H1 (cell line): ENCODE results near the gene R3HCC1L. TPM values are rescaled to one million over a fixed set of nuclear protein-coding genes. Genes with fewer than 3 reads are reported as not detected.

Source experiments
- CTCF ChIA-PET: fragments of 300-600 bp; sonication (Branson Sonifier 250); formaldehyde crosslinking; loops from one replicate; lab custom pipeline; 2021; ENCODE audit not compliant: partially characterized antibody; lab: Charles Lee
- POLR2A ChIA-PET: fragments of 300-600 bp; sonication (Branson Sonifier 250); formaldehyde crosslinking; loops from one replicate; lab custom pipeline; 2021; ENCODE audit warnings: inconsistent platforms; ENCODE audit not compliant: partially characterized antibody; lab: Charles Lee
- DNase-seq, 2 experiments: peaks; one replicate each; pipeline versions ENCODE4 v3.0.0 to v3.0.0-alpha.2; 2010 to 2022; ENCODE audit warnings: low spot score in 2 of 2, low read depth in 1 of 2, mixed read lengths in 1 of 2
- FAIRE-seq: peaks from 2 replicates; lab custom pipeline; 2011; peaks lifted over from hg19 to GRCh38; lab: Jason Lieb, UNC
- H2AFZ ChIP-seq: 2 replicates; pipeline ENCODE4 v1.8.1; 2012; ENCODE audit warnings: low read length, inconsistent platforms
- H2AK5ac ChIP-seq: 2 replicates; pipeline ENCODE4 v1.6.1; 2013; ENCODE audit warnings: low read depth, low read length
- H2BK120ac ChIP-seq: replicated peaks from 2 replicates; pipeline ENCODE3; 2013; ENCODE audit warnings: low read depth, low read length, inconsistent platforms
- H2BK12ac ChIP-seq: 2 replicates; pipeline ENCODE4 v1.6.1; 2013; ENCODE audit warnings: low read depth, low read length
- H2BK15ac ChIP-seq: 2 replicates; pipeline ENCODE4 v1.6.1; 2013; ENCODE audit warnings: low read length
- H2BK20ac ChIP-seq: 2 replicates; pipeline ENCODE4 v1.6.1; 2013; ENCODE audit warnings: low read length
- H2BK5ac ChIP-seq: 2 replicates; pipeline ENCODE4 v1.6.1; 2013; ENCODE audit warnings: low read depth, low read length
- H3K14ac ChIP-seq: 2 replicates; pipeline ENCODE4 v1.6.1; 2013; ENCODE audit warnings: inconsistent platforms; ENCODE audit not compliant: insufficient read length
- H3K18ac ChIP-seq: 2 replicates; pipeline ENCODE4 v1.6.1; 2013; ENCODE audit warnings: low read length; ENCODE audit errors: extremely low read depth
- H3K23ac ChIP-seq: 2 replicates; pipeline ENCODE4 v1.6.1; 2013; ENCODE audit warnings: inconsistent platforms; ENCODE audit not compliant: insufficient read length
- H3K23me2 ChIP-seq: 2 replicates; pipeline ENCODE4 v1.6.1; 2013; ENCODE audit warnings: low read depth, low read length
- H3K27ac ChIP-seq: 2 replicates; pipeline ENCODE4 v1.6.1; 2011; ENCODE audit warnings: low read depth, low read length, inconsistent platforms
- H3K27me3 ChIP-seq, 4 experiments: replicated peaks in 1 of 4; 1 replicate in 1 of 4; 2 replicates in 3 of 4; pipeline versions ENCODE4 v1.6.1 to v1.8.1; 2011 to 2013; ENCODE audit warnings: low read length in 3 of 4, mild to moderate bottlenecking in 3 of 4, inconsistent platforms in 2 of 4, mixed read lengths in 2 of 4, moderate library complexity in 1 of 4; ENCODE audit not compliant: control insufficient read depth in 3 of 4, insufficient read depth in 3 of 4; ENCODE audit errors: extremely low read depth in 1 of 4
- H3K36me3 ChIP-seq, 4 experiments: 2 replicates each; pipeline versions ENCODE4 v1.6.1 to v1.8.1; 2011 to 2013; ENCODE audit warnings: mild to moderate bottlenecking in 4 of 4, low read length in 3 of 4, moderate library complexity in 2 of 4, control low read depth in 1 of 4, inconsistent platforms in 1 of 4; ENCODE audit not compliant: insufficient read depth in 4 of 4, control insufficient read depth in 2 of 4
- H3K4ac ChIP-seq: replicated peaks from 2 replicates; pipeline ENCODE3; 2013; ENCODE audit warnings: low read length, low read depth, mixed read lengths, inconsistent platforms; ENCODE audit not compliant: insufficient read length
- H3K4me1 ChIP-seq, 4 experiments: replicated peaks in 1 of 4; 1 replicate in 1 of 4; 2 replicates in 3 of 4; pipeline versions ENCODE4 v1.6.1 to v1.8.1; 2011 to 2013; ENCODE audit warnings: low read length in 3 of 4, inconsistent platforms in 2 of 4, mixed read lengths in 1 of 4; ENCODE audit not compliant: insufficient read depth in 4 of 4, control insufficient read depth in 3 of 4
- H3K4me2 ChIP-seq, 2 experiments: 2 replicates each; pipeline versions ENCODE4 v1.6.1 to v1.8.1; 2011 to 2013; ENCODE audit warnings: low read depth in 2 of 2, low read length in 2 of 2, control low read depth in 1 of 2, inconsistent platforms in 1 of 2, mild to moderate bottlenecking in 1 of 2; ENCODE audit not compliant: insufficient read depth in 1 of 2
- H3K4me3 ChIP-seq, 4 experiments: fragments of 200-600, 300-600 bp in 1 of 4; sonication (generic), shearing (Covaris generic), sonication (Bioruptor Twin) in 1 of 4; 2 replicates each; pipeline versions ENCODE4 v1.5.1 to v1.8.1; 2011 to 2016; ENCODE audit warnings: low read length in 4 of 4, low read depth in 3 of 4, control low read depth in 2 of 4, inconsistent platforms in 2 of 4, mild to moderate bottlenecking in 2 of 4, mixed read lengths in 1 of 4, moderate library complexity in 1 of 4; ENCODE audit not compliant: insufficient read depth in 2 of 4; ENCODE audit errors: extremely low read depth in 1 of 4
- H3K56ac ChIP-seq: replicated peaks from 2 replicates; pipeline ENCODE3; 2013; ENCODE audit warnings: low read depth, mild to moderate bottlenecking, mixed read lengths, low read length, inconsistent platforms; ENCODE audit not compliant: insufficient read length
- H3K79me1 ChIP-seq: 2 replicates; pipeline ENCODE4 v1.6.1; 2013; ENCODE audit warnings: low read depth, low read length, control low read depth
- H3K79me2 ChIP-seq, 2 experiments: 2 replicates each; pipeline versions ENCODE4 v1.6.1 to v1.8.1; 2012 to 2013; ENCODE audit warnings: low read length in 2 of 2, mild to moderate bottlenecking in 2 of 2, inconsistent platforms in 1 of 2; ENCODE audit not compliant: insufficient read depth in 2 of 2, control insufficient read depth in 1 of 2
- H3K9ac ChIP-seq, 4 experiments: replicated peaks in 1 of 4; 1 replicate in 1 of 4; 2 replicates in 3 of 4; pipeline versions ENCODE4 v1.6.1 to v1.8.1; 2011 to 2013; ENCODE audit warnings: low read depth in 3 of 4, low read length in 3 of 4, control low read depth in 2 of 4, mild to moderate bottlenecking in 2 of 4, moderate library complexity in 2 of 4, inconsistent platforms in 1 of 4; ENCODE audit errors: extremely low read depth in 1 of 4
- H3K9me3 ChIP-seq, 2 experiments: 2 replicates each; pipeline versions ENCODE4 v1.6.1 to v1.8.1; 2012 to 2013; ENCODE audit warnings: mild to moderate bottlenecking in 2 of 2, moderate library complexity in 2 of 2, control low read depth in 1 of 2, inconsistent platforms in 1 of 2, low read depth in 1 of 2, low read length in 1 of 2, mixed read lengths in 1 of 2; ENCODE audit not compliant: insufficient read depth in 2 of 2
- H4K20me1 ChIP-seq, 2 experiments: replicated peaks in 1 of 2; 2 replicates each; pipeline versions ENCODE3 to v1.8.1; 2011 to 2013; ENCODE audit warnings: inconsistent platforms in 2 of 2, low read length in 2 of 2, mild to moderate bottlenecking in 1 of 2; ENCODE audit not compliant: insufficient read depth in 2 of 2, control insufficient read depth in 1 of 2
- H4K5ac ChIP-seq: 2 replicates; pipeline ENCODE4 v1.6.1; 2013; ENCODE audit warnings: low read length, low read depth, mixed read lengths, inconsistent platforms; ENCODE audit not compliant: insufficient read length
- H4K8ac ChIP-seq: 2 replicates; pipeline ENCODE4 v1.8.0; 2013; ENCODE audit warnings: mild to moderate bottlenecking, moderate library complexity, low read length, inconsistent platforms; ENCODE audit not compliant: insufficient read depth; ENCODE audit errors: extremely low read depth
- H4K91ac ChIP-seq: replicated peaks from 2 replicates; pipeline ENCODE3; 2013; ENCODE audit warnings: low read length, mixed read lengths, inconsistent platforms; ENCODE audit not compliant: insufficient read length
- ATF2 ChIP-seq: IDR thresholded peaks from 2 replicates; pipeline ENCODE4 v1.6.1; 2012; ENCODE audit warnings: low read length, inconsistent platforms
- BRCA1 ChIP-seq: IDR thresholded peaks from 2 replicates; pipeline ENCODE4 v1.6.1; 2012; ENCODE audit warnings: low read depth, low read length, improper control_type of control experiment
- CTBP2 ChIP-seq: IDR thresholded peaks from 2 replicates; pipeline ENCODE4 v1.7.0; 2011; ENCODE audit warnings: borderline replicate concordance, mild to moderate bottlenecking, moderate library complexity, mixed read lengths, low read length; ENCODE audit not compliant: insufficient read depth, insufficient read length
- KDM4A ChIP-seq: IDR thresholded peaks from one replicate; pipeline ENCODE4 v1.7.1; 2012; ENCODE audit warnings: low read depth, mild to moderate bottlenecking, moderate library complexity, low read length, inconsistent platforms; ENCODE audit not compliant: severe bottlenecking
- POU5F1 ChIP-seq: IDR thresholded peaks from 2 replicates; pipeline ENCODE4 v1.6.1; 2011; ENCODE audit warnings: low read depth, mild to moderate bottlenecking, low read length, moderate library complexity
- RAD21 ChIP-seq, 2 experiments: IDR thresholded peaks in 1 of 2; conservative IDR thresholded peaks in 1 of 2; 2 replicates each; pipeline ENCODE4 v1.6.1; 2011; ENCODE audit warnings: low read depth in 2 of 2, low read length in 2 of 2, improper control_type of control experiment in 1 of 2, inconsistent platforms in 1 of 2, mild to moderate bottlenecking in 1 of 2, moderate library complexity in 1 of 2
- SRF ChIP-seq: IDR thresholded peaks from 2 replicates; pipeline ENCODE4 v1.6.1; 2011; ENCODE audit warnings: mild to moderate bottlenecking, low read depth, low read length, moderate library complexity
- TAF7 ChIP-seq: optimal IDR thresholded peaks from 2 replicates; pipeline ENCODE3; 2011; ENCODE audit warnings: low read depth, mild to moderate bottlenecking, inconsistent platforms, low read length, moderate library complexity, borderline replicate concordance
- WGBS, 2 experiments: shearing (Covaris generic) in 1 of 2; methylation state at CpG; one replicate each; pipeline versions ENCODE4 v1.1.6 to v1.1.7; 2013 to 2015; ENCODE audit warnings: low lambda C conversion rate in 2 of 2, mixed read lengths in 2 of 2, inconsistent platforms in 1 of 2, low coverage in 1 of 2, missing lambda C conversion rate in 1 of 2; ENCODE audit not compliant: insufficient replicate concordance in 2 of 2, insufficient coverage in 1 of 2, insufficient read length in 1 of 2; ENCODE audit errors: extremely low coverage in 1 of 2, missing lambda C conversion rate in 1 of 2; 5-methylcytosine and 5-hydroxymethylcytosine counted together
- polyA plus RNA-seq, 7 experiments: library from polyadenylated mRNA; depleted of rRNA in 3 of 7; stranded (reverse) in 5 of 7; unstranded in 2 of 7; fragments of >200 nt in 5 of 7; fragments of 200-250 nt in 2 of 7; gene quantifications; 1 replicate in 5 of 7; 2 replicates in 1 of 7; 4 replicates in 1 of 7; pipeline versions ENCODE4 v1.2.1 to v1.2.3, GENCODE V29; 2011 to 2013; ENCODE audit warnings: missing spikeins in 2 of 7, mixed read lengths in 2 of 7
- total RNA-seq: library from RNA; stranded (reverse); fragmentation: NEBNext Ultra II Directional; extraction: Animal tissue kit (Norgen Biotek cat#: 25700); gene quantifications from 2 replicates; pipeline ENCODE4 v1.2.1, GENCODE V29; 2021

The R3HCC1L gene
- total and polyA plus RNA-seq, 2 of the 8 experiments (the other 6 are each of a cell fraction or from before 2014, with no cell fraction given) = 6.9 to 13.9 TPM

DNA sequence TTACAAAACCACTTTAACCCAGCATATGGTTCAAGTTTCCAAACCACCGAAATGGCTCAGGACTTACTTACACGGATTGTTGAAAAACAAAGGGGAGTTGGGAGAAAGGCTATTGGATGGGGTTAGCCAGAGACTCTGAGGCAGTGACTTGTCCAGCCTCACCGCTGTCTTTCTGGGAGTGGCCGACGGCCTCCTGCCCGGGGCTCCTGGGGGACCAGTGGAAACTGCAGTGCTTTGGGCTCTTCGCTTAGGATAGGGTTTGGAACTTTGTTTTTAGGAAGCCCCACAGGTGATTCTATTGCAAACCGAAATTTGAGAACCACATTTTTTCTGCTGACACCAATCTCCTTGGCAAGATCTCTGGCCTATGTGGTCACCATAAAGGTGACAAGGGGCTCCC is 38.1 kb upstream of the R3HCC1L start:
- Histone ChIP-seq H4K8ac (no peak overlapping the region), H4K91ac (no peak overlapping the region), H3K14ac (no peak overlapping the region), H2BK5ac (no peak overlapping the region), H4K20me1 (no peaks in the 10 kb centered on the region), H2BK12ac (no peak overlapping the region), H3K23ac (no peak overlapping the region), H3K79me1 (no peaks in the 10 kb centered on the region), H3K4me2 (no peak overlapping the region), H3K4ac (no peak overlapping the region), H3K23me2 (no peaks in the 10 kb centered on the region), H3K36me3 (no peaks in the 10 kb centered on the region), H3K56ac (no peak overlapping the region), H3K18ac (no peak overlapping the region), H4K5ac (no peak overlapping the region), H3K27ac (no peak overlapping the region), H2BK120ac (no peak overlapping the region), H2BK15ac (no peak overlapping the region), H2AFZ (no peak overlapping the region), H3K27me3 (no peaks in the 10 kb centered on the region), H3K9me3 (no peaks in the 10 kb centered on the region; a peak in 1 of 4 replicates), H3K79me2 (no peaks in the 10 kb centered on the region), H2AK5ac (no peak overlapping the region), H3K4me1 (peaks cover 0 to 2% (median 1%) of the 10 kb centered on the region in 4 experiments; a peak in 1 of 7 replicates), H2BK20ac (no peak overlapping the region), H3K4me3 (no peak overlapping the region), H3K9ac (no peak overlapping the region)
- DNase-seq = no peak
- CTCF ChIA-PET = interaction anchor here (2.0 to 2.1 kb wide), 2 partner anchors 11 to 68 kb away, joined by 5 to 7 read pairs; no protein-coding TSS in a partner anchor
- FAIRE-seq = no peak
- POLR2A ChIA-PET = no interaction called here
- WGBS, 2 experiments = 92% methylated on average over 8 of the region's 8 CpGs; no CpG with 5 or more reads in 1 of the 2 experiments
- TF ChIP-seq POU5F1 = no peak
- TF ChIP-seq CTBP2 = no peak
- no peak for TF ChIP-seq SRF
- no peak for TF ChIP-seq TAF7
- TF ChIP-seq KDM4A = no peak
- no peak for TF ChIP-seq ATF2
- no peak for TF ChIP-seq RAD21 (IDR thresholded peaks at IDR 0.05 in 1 of 2, conservative IDR thresholded peaks at IDR 0.05 in 1 of 2; ENCODE audit: low read depth in 2 of 2, low read length in 2 of 2)
- TF ChIP-seq BRCA1 = no peak
